Endothelial cell (in vitro differentiated cells): ENCODE data around the gene LGR6. TPM values are rescaled to one million over a fixed set of nuclear protein-coding genes. Genes with fewer than 3 reads are reported as not detected.

Experiments
- DNase-seq: peaks from one replicate; pipeline ENCODE4 v3.0.0; 2021; ENCODE audit warnings: low spot score
- H3K27ac Mint-ChIP-seq: one replicate; pipeline ENCODE4 v1.8.0; 2021; ENCODE audit warnings: mixed read lengths, inconsistent platforms; ENCODE audit not compliant: unreplicated experiment
- H3K27me3 Mint-ChIP-seq: one replicate; pipeline ENCODE4 v1.8.0; 2021; ENCODE audit warnings: mild to moderate bottlenecking, moderate library complexity, mixed read lengths, inconsistent platforms; ENCODE audit not compliant: unreplicated experiment
- H3K36me3 Mint-ChIP-seq: one replicate; pipeline ENCODE4 v1.8.0; 2021; ENCODE audit warnings: mild to moderate bottlenecking, low read depth, mixed read lengths, inconsistent platforms; ENCODE audit not compliant: unreplicated experiment
- H3K4me1 Mint-ChIP-seq: one replicate; pipeline ENCODE4 v1.8.0; 2021; ENCODE audit warnings: mild to moderate bottlenecking, mixed read lengths, inconsistent platforms; ENCODE audit not compliant: unreplicated experiment
- H3K4me3 Mint-ChIP-seq: one replicate; pipeline ENCODE4 v1.8.0; 2021; ENCODE audit warnings: mild to moderate bottlenecking, mixed read lengths, inconsistent platforms; ENCODE audit not compliant: unreplicated experiment
- H3K9me3 Mint-ChIP-seq: one replicate; pipeline ENCODE4 v1.8.0; 2021; ENCODE audit warnings: mixed read lengths, inconsistent platforms; ENCODE audit not compliant: unreplicated experiment
- total RNA-seq: library from RNA; stranded (reverse); fragmentation: NEBNext Ultra II Directional; extraction: Animal tissue kit (Norgen Biotek cat#: 25700); gene quantifications from one replicate; pipeline ENCODE4 v1.2.1, GENCODE V29; 2021; ENCODE audit not compliant: unreplicated experiment
- TF ChIP-seq, protein P1 (sequence below): fragments of 200-600 bp; sonication (generic); IDR thresholded peaks from one replicate; pipeline ENCODE4 v1.5.0; 2021; ENCODE audit warnings: antibody characterized with exemption; ENCODE audit not compliant: unreplicated experiment

LGR6 gene
- total RNA-seq, 1 donor from 2014 or later, result 0.23 TPM

- Mint-ChIP-seq H3K27me3 (peaks cover 22% of the 10 kb centered on the region), H3K27ac (no peak overlapping the region), H3K36me3 (no peaks in the 10 kb centered on the region), H3K4me3 (no peak overlapping the region), H3K9me3 (no peaks in the 10 kb centered on the region), H3K4me1 (no peaks in the 10 kb centered on the region)
- TF ChIP-seq, protein P1, sequence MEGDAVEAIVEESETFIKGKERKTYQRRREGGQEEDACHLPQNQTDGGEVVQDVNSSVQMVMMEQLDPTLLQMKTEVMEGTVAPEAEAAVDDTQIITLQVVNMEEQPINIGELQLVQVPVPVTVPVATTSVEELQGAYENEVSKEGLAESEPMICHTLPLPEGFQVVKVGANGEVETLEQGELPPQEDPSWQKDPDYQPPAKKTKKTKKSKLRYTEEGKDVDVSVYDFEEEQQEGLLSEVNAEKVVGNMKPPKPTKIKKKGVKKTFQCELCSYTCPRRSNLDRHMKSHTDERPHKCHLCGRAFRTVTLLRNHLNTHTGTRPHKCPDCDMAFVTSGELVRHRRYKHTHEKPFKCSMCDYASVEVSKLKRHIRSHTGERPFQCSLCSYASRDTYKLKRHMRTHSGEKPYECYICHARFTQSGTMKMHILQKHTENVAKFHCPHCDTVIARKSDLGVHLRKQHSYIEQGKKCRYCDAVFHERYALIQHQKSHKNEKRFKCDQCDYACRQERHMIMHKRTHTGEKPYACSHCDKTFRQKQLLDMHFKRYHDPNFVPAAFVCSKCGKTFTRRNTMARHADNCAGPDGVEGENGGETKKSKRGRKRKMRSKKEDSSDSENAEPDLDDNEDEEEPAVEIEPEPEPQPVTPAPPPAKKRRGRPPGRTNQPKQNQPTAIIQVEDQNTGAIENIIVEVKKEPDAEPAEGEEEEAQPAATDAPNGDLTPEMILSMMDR, result no peak
- no peak for DNase-seq
These were observed 7.3 kb upstream of the LGR6 start for GRCh38 chr1:202186327-202186726.

DNA sequence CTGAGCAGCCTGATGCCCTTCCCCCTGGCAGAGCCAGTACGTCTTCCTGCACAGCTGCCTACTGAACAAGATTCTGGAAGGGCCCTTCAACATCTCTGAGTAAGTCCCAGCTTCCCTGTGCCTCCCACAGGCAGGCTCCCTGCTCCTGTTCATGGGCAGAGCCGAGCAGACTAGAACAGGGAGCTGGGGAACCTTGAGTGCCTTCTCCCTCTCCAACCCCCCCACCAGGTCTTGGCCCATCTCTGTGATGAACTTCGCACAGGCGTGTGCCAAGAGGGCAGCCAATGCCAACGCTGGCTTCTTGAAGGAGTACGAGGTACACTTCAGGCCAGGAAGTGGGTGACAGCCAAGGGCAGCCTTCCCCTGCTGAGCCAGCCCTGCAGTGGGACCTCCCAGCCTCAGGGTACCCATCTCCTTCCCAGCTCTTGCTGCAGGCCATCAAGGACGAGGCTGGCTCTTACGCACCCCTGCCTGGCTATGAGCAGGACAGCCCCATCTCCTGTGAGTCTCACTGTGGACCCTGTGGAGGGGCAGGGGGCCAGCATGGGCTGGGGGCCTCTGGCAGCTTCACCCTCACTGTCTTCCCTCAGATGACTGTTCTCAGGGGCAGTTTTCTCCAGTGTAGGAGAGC lies 6.4 kb upstream of the LGR6 start:
- Mint-ChIP-seq H3K4me3 (no peak overlapping the region), H3K27ac (no peak overlapping the region), H3K4me1 (no peaks in the 10 kb centered on the region), H3K27me3 (peaks cover 22% of the 10 kb centered on the region), H3K36me3 (no peaks in the 10 kb centered on the region), H3K9me3 (no peaks in the 10 kb centered on the region)
- no peak for DNase-seq
- TF ChIP-seq, protein P1, result no peak

DNA sequence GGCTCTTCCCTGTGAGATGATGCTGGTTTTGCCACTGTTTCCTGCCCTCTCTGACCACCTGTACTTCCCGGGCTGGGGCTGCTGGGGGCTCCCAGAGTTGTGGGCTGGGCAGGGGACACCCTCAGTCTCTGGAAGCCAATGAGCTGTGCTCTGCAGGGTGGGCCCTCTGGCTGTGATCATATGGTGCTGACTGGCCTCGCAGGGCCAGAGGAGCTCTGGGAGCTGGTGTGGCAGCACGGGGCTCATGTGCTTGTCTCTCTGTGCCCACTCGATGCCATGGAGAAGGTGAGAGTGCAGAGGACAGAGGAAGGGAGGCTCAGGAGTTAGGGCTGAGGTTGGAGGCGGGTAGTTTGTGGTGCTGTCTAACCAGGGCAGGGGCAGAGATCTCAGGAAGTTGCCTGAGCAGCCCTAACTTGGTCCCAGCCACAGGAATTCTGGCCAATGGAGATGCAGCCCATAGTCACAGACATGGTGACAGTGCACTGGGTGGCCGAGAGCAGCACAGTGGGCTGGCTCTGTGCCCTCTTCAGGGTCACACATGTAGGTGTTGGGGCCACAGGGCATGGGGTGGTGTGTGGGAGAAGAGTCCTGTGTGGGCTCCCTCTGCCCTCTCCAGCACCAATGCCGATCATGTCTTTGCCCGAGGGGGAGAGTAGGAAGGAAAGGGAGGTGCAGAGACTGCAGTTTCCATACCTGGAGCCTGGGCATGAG lies 5.7 kb upstream of the LGR6 start:
- Mint-ChIP-seq H3K27ac (no peak overlapping the region), H3K4me1 (no peaks in the 10 kb centered on the region), H3K27me3 (peaks cover 20% of the 10 kb centered on the region), H3K4me3 (no peak overlapping the region), H3K9me3 (no peaks in the 10 kb centered on the region), H3K36me3 (no peaks in the 10 kb centered on the region)
- TF ChIP-seq, protein P1, result no peak
- no peak for DNase-seq

GRCh38 chr1:202189001-202189790 lies 4.4 kb upstream of the LGR6 start:
- no peaks in the 10 kb centered on the region for H3K9me3 Mint-ChIP-seq
- DNase-seq, result peak; percentile 93
- no peak overlapping the region for H3K27ac Mint-ChIP-seq
- peaks cover 2% of the 10 kb centered on the region for H3K4me1 Mint-ChIP-seq
- H3K4me3 Mint-ChIP-seq, result no peak overlapping the region
- no peaks in the 10 kb centered on the region for H3K36me3 Mint-ChIP-seq
- H3K27me3 Mint-ChIP-seq, result peaks cover 21% of the 10 kb centered on the region
- TF ChIP-seq, protein P1, result peak; percentile 77
